Liver (tissue), 9 donors: Measurements from ENCODE around the gene NCAM1. TPM values are rescaled to one million over a fixed set of nuclear protein-coding genes. Genes with fewer than 3 reads are reported as not detected.

Source experiments
- DNase-seq: peaks from one replicate; pipeline ENCODE4 v3.0.0-alpha.2; 2017; ENCODE audit warnings: low spot score
- H3K27ac ChIP-seq, 2 donors: one replicate each; pipeline ENCODE4 v1.7.0; 2013; ENCODE audit warnings: inconsistent platforms in 2 of 2, low read length in 2 of 2, control low read depth in 1 of 2, low read depth in 1 of 2, mild to moderate bottlenecking in 1 of 2
- H3K27me3 ChIP-seq, 4 donors: one replicate each; pipeline versions ENCODE4 v1.6.1 to v1.7.0; 2013; ENCODE audit warnings: low read length in 3 of 4, inconsistent platforms in 1 of 4, mild to moderate bottlenecking in 1 of 4, moderate library complexity in 1 of 4; ENCODE audit not compliant: control insufficient read depth in 4 of 4, insufficient read depth in 4 of 4
- H3K36me3 ChIP-seq, 4 donors: one replicate each; pipeline versions ENCODE4 v1.6.1 to v1.7.0; 2013; ENCODE audit warnings: low read length in 3 of 4, mild to moderate bottlenecking in 3 of 4, low read depth in 1 of 4, moderate library complexity in 1 of 4; ENCODE audit not compliant: control insufficient read depth in 4 of 4, insufficient read depth in 3 of 4
- H3K4me1 ChIP-seq, 4 donors: one replicate each; pipeline versions ENCODE4 v1.6.1 to v1.7.0; 2013; ENCODE audit warnings: low read length in 3 of 4, mild to moderate bottlenecking in 3 of 4, moderate library complexity in 1 of 4; ENCODE audit not compliant: control insufficient read depth in 4 of 4, insufficient read depth in 4 of 4
- H3K4me3 ChIP-seq, 3 donors: one replicate each; pipeline versions ENCODE4 v1.6.1 to v1.7.0; 2013; ENCODE audit warnings: low read length in 3 of 3, control low read depth in 1 of 3, low read depth in 1 of 3, mild to moderate bottlenecking in 1 of 3
- H3K9ac ChIP-seq, 2 donors: one replicate each; pipeline ENCODE4 v1.7.0; 2013; ENCODE audit warnings: low read length in 2 of 2, mild to moderate bottlenecking in 2 of 2, moderate library complexity in 2 of 2, control low read depth in 1 of 2, low read depth in 1 of 2
- H3K9me3 ChIP-seq, 4 donors: one replicate each; pipeline versions ENCODE4 v1.6.1 to v1.7.0; 2013; ENCODE audit warnings: low read length in 3 of 4; ENCODE audit not compliant: control insufficient read depth in 4 of 4
- ATF3 ChIP-seq: IDR thresholded peaks from 2 replicates; pipeline ENCODE4 v1.6.1; 2016; ENCODE audit warnings: antibody characterized with exemption
- CTCF ChIP-seq: fragments of 150-350 bp; IDR thresholded peaks from 2 replicates; pipeline ENCODE4 v1.5.1; 2017; ENCODE audit warnings: improper control_type of control experiment, low read depth, low read length; ENCODE audit not compliant: missing input control
- FOXA1 ChIP-seq: IDR thresholded peaks from 2 replicates; pipeline ENCODE4 v1.6.1; 2016; ENCODE audit warnings: antibody characterized with exemption
- HNF4A ChIP-seq, 2 donors: conservative IDR thresholded peaks; 2 replicates each; pipeline ENCODE4 v1.6.1; 2016; ENCODE audit warnings: antibody characterized with exemption in 2 of 2, mild to moderate bottlenecking in 2 of 2
- HNF4G ChIP-seq: IDR thresholded peaks from 2 replicates; pipeline ENCODE4 v1.6.1; 2016; ENCODE audit warnings: antibody characterized with exemption
- JUND ChIP-seq, 2 donors: IDR thresholded peaks; 2 replicates each; pipeline ENCODE4 v1.6.1; 2016; ENCODE audit warnings: antibody characterized with exemption in 2 of 2
- RAD21 ChIP-seq, 2 donors: IDR thresholded peaks; 2 replicates each; pipeline ENCODE4 v1.6.1; 2016; ENCODE audit warnings: antibody characterized with exemption in 2 of 2, mild to moderate bottlenecking in 2 of 2
- RXRA ChIP-seq, 2 donors: IDR thresholded peaks; 2 replicates each; pipeline ENCODE4 v1.6.1; 2017 to 2018; ENCODE audit warnings: antibody characterized with exemption in 2 of 2, mild to moderate bottlenecking in 1 of 2
- TAF1 ChIP-seq: conservative IDR thresholded peaks from 2 replicates; pipeline ENCODE4 v1.6.1; 2016; ENCODE audit warnings: antibody characterized with exemption, mild to moderate bottlenecking
- YY1 ChIP-seq: IDR thresholded peaks from 2 replicates; pipeline ENCODE4 v1.6.1; 2016; ENCODE audit warnings: antibody characterized with exemption, mild to moderate bottlenecking
- WGBS: extraction: QIAGEN DNeasy Blood & Tissue Kit; methylation state at CpG from one replicate; pipeline ENCODE4 v1.1.7; 2013; 5-methylcytosine and 5-hydroxymethylcytosine counted together
- polyA plus RNA-seq, 2 donors: library from polyadenylated mRNA; stranded (reverse) in 1 of 2; unstranded in 1 of 2; fragments of 200-250 nt in 1 of 2; fragments of >200 nt in 1 of 2; fragmentation: Nextera tagmentation in 1 of 2; extraction: Ambion mirVana in 1 of 2; gene quantifications; one replicate each; pipeline versions ENCODE4 v1.2.1 to v1.2.3, GENCODE V29; 2013 to 2015
- total RNA-seq, 2 donors: library from RNA; depleted of rRNA; stranded (reverse); fragments of >200 nt; gene quantifications; one replicate each; pipeline ENCODE4 v1.2.3, GENCODE V29; 2014
- TF ChIP-seq, protein P1 (sequence below): IDR thresholded peaks from 2 replicates; pipeline ENCODE4 v1.6.1; 2016; ENCODE audit warnings: antibody characterized with exemption, mild to moderate bottlenecking
- TF ChIP-seq, protein P2 (sequence below): IDR thresholded peaks from 2 replicates; pipeline ENCODE4 v1.6.1; 2016; ENCODE audit warnings: antibody characterized with exemption
- donor health status: healthy.
- donor health status: healthy.
- donor health status: healthy.
- donor health status: healthy.
- donor health status: healthy.

Gene NCAM1
- total and polyA plus RNA-seq, 4 donors = 0.65 to 2.1 (median 0.88) TPM

DNA sequence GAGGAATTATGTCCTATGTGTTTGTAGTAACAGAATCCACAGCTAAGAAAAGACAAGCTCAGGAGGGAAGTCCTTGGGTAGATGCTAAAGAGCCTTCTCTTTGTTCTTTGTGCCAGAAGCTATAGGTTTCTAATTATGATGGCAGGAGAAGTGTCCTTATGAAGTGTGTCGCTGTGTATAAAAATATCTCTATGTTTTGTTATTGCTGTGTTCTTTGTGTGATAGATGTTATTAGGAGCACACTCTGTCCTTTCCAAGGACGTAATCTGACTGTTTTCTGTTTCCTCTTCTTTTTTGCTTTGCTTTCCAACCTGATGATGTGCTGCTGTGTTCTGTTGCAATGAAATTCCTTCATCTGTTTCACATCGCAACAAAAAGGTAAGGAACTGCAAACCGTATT, 171.9 kb downstream of the NCAM1 start:
- Histone ChIP-seq H3K9me3 (no peaks in the 10 kb centered on the region), H3K36me3 (no peaks in the 10 kb centered on the region), H3K4me1 (no peaks in the 10 kb centered on the region), H3K9ac (no peak overlapping the region), H3K27me3 (peaks cover 0 to 4% (median 0%) of the 10 kb centered on the region in 4 donors), H3K4me3 (no peak overlapping the region), H3K27ac (no peak overlapping the region)
- DNase-seq = no peak
- TF ChIP-seq RAD21 (IDR thresholded peaks at IDR 0.05) = no peak
- no peak for TF ChIP-seq RXRA (IDR thresholded peaks at IDR 0.05)
- 86% methylated on average over 4 of the region's 4 CpGs for WGBS

DNA sequence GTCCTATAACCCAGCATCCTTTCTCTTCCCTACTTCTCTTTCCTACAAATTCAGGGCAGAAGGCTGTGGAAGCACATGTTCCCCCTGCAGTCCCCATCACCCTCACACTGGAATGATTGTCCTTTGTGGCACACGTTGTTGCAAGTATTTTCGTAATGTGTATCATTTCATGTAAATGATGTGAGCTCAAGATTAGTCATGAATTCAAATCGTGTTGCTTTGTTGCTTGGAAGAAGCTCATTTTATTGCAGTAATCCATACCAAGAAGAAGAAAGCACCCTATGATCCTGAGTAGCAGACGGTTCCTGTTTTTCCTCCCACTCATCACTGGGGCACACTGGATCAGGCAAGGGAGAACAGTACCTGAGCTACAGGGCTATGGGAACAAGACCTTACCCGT, 173.4 kb downstream of the NCAM1 start:
- H3K4me1 ChIP-seq = no peaks in the 10 kb centered on the region
- TF ChIP-seq FOXA1 (no peak), YY1 (no peak), RXRA (IDR thresholded peaks at IDR 0.05) (no peak), HNF4G (no peak), JUND (IDR thresholded peaks at IDR 0.05) (no peak), CTCF (no peak), ATF3 (no peak), TAF1 (no peak), HNF4A (conservative IDR thresholded peaks at IDR 0.05) (no peak), RAD21 (IDR thresholded peaks at IDR 0.05) (no peak)
- TF ChIP-seq, protein P1, sequence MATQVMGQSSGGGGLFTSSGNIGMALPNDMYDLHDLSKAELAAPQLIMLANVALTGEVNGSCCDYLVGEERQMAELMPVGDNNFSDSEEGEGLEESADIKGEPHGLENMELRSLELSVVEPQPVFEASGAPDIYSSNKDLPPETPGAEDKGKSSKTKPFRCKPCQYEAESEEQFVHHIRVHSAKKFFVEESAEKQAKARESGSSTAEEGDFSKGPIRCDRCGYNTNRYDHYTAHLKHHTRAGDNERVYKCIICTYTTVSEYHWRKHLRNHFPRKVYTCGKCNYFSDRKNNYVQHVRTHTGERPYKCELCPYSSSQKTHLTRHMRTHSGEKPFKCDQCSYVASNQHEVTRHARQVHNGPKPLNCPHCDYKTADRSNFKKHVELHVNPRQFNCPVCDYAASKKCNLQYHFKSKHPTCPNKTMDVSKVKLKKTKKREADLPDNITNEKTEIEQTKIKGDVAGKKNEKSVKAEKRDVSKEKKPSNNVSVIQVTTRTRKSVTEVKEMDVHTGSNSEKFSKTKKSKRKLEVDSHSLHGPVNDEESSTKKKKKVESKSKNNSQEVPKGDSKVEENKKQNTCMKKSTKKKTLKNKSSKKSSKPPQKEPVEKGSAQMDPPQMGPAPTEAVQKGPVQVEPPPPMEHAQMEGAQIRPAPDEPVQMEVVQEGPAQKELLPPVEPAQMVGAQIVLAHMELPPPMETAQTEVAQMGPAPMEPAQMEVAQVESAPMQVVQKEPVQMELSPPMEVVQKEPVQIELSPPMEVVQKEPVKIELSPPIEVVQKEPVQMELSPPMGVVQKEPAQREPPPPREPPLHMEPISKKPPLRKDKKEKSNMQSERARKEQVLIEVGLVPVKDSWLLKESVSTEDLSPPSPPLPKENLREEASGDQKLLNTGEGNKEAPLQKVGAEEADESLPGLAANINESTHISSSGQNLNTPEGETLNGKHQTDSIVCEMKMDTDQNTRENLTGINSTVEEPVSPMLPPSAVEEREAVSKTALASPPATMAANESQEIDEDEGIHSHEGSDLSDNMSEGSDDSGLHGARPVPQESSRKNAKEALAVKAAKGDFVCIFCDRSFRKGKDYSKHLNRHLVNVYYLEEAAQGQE = no peak
- TF ChIP-seq, protein P2, sequence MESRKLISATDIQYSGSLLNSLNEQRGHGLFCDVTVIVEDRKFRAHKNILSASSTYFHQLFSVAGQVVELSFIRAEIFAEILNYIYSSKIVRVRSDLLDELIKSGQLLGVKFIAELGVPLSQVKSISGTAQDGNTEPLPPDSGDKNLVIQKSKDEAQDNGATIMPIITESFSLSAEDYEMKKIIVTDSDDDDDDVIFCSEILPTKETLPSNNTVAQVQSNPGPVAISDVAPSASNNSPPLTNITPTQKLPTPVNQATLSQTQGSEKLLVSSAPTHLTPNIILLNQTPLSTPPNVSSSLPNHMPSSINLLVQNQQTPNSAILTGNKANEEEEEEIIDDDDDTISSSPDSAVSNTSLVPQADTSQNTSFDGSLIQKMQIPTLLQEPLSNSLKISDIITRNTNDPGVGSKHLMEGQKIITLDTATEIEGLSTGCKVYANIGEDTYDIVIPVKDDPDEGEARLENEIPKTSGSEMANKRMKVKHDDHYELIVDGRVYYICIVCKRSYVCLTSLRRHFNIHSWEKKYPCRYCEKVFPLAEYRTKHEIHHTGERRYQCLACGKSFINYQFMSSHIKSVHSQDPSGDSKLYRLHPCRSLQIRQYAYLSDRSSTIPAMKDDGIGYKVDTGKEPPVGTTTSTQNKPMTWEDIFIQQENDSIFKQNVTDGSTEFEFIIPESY = no peak
- no peaks in the 10 kb centered on the region for H3K36me3 ChIP-seq
- no peak for DNase-seq
- H3K9ac ChIP-seq = no peak overlapping the region
- H3K27ac ChIP-seq = no peak overlapping the region
- peaks cover 0 to 4% (median 0%) of the 10 kb centered on the region in 4 donors for H3K27me3 ChIP-seq
- WGBS = 80% methylated on average over 5 of the region's 5 CpGs
- no peaks in the 10 kb centered on the region for H3K9me3 ChIP-seq
- no peak overlapping the region for H3K4me3 ChIP-seq
